ENCODE results near the gene SPEG. TPM values are rescaled to one million over a fixed set of nuclear protein-coding genes. Genes with fewer than 3 reads are reported as not detected.

Gene SPEG
- total and polyA plus RNA-seq, 2 donors (not counting 3 experiments of a cell fraction or from before 2014, with no cell fraction given), result 0.84 to 3.5 TPM

GRCh38 chr2:219491278-219491963 is 56.8 kb downstream of the SPEG start:
- POLR2A ChIA-PET, result no interaction called here

GRCh38 chr2:219492575-219492974 is 57.9 kb downstream of the SPEG start:
- Histone ChIP-seq H2AFZ (ENCODE audit: low read depth, low read length) (no peak overlapping the region), H3K9me1 (replicated peaks; ENCODE audit: control insufficient read depth, extremely low read depth, insufficient read depth, low read length) (no peaks in the 10 kb centered on the region), H3K4me3 (replicated peaks in 1 of 3; ENCODE audit: insufficient read depth in 1 of 3, low read depth in 1 of 3, low read length in 3 of 3) (no peak overlapping the region), H3K36me3 (ENCODE audit: control insufficient read depth in 2 of 2, extremely low read depth in 1 of 2, insufficient read depth in 2 of 2, low read length in 2 of 2) (no peaks in the 10 kb centered on the region), H3K9me3 (replicated peaks; ENCODE audit: control insufficient read depth, insufficient read depth, low read length) (no peaks in the 10 kb centered on the region), H3K4me2 (ENCODE audit: insufficient read depth, low read length) (no peak overlapping the region), H4K20me1 (replicated peaks; ENCODE audit: control insufficient read depth, extremely low read depth, insufficient read depth, low read length) (no peaks in the 10 kb centered on the region), H3K79me2 (ENCODE audit: control insufficient read depth, insufficient read depth, low read length) (no peaks in the 10 kb centered on the region), H3K27me3 (ENCODE audit: control insufficient read depth in 2 of 2, insufficient read depth in 2 of 2, low read length in 2 of 2) (peaks cover 33 to 37% of the 10 kb centered on the region in 2 experiments), H3K4me1 (ENCODE audit: control insufficient read depth, extremely low read depth, insufficient read depth, low read length) (peaks cover 4% of the 10 kb centered on the region), H3K27ac (ENCODE audit: insufficient read depth, low read depth, low read length) (no peak overlapping the region), H3K9ac (replicated peaks; ENCODE audit: extremely low read depth, insufficient read depth, low read length) (no peak overlapping the region)
- no peak for FAIRE-seq
- intact Hi-C loops (cut with micrococcal nuclease), result no loop called here
- ChIA-PET POLR2A (no interaction called here), CTCF (interaction anchor here (0.9 to 19.9 kb wide), 6 partner anchors 8 to 90 kb away, joined by 3 to 731 read pairs (median 6); partner anchors contain the start of genes CHPF and TMEM198)
- no TSS peak for BruUV-seq (replicated peaks)
- TF ChIP-seq MYC (IDR thresholded peaks at IDR 0.05; ENCODE audit: low read depth, low read length), result no peak
- no peak for TF ChIP-seq POLR2AphosphoS5 (IDR thresholded peaks at IDR 0.05; ENCODE audit: insufficient read depth, low read depth, low read length)
- TF ChIP-seq FOS (IDR thresholded peaks at IDR 0.05; ENCODE audit: borderline replicate concordance, insufficient read depth, low read length), result no peak
- no peak for TF ChIP-seq MAX (IDR thresholded peaks at IDR 0.05; ENCODE audit: insufficient read depth, insufficient read length)
- TF ChIP-seq POLR2A (IDR thresholded peaks at IDR 0.05; ENCODE audit: low read depth, low read length), result no peak
- TF ChIP-seq JUN (IDR thresholded peaks at IDR 0.05; ENCODE audit: borderline replicate concordance, insufficient read depth, insufficient read length, low read depth), result no peak
- dilution Hi-C loops (cut with MboI; ENCODE audit: extremely low pct_ligation_motif_present, low sequenced_read_pairs), result no loop called here
- no peak for DNase-seq (ENCODE audit: low read depth, low spot score)

More at GRCh38 chr2:219491278-219491963, 56.8 kb downstream of the SPEG start:
- Histone ChIP-seq H3K4me2 (ENCODE audit: insufficient read depth, low read length) (no peak overlapping the region), H3K36me3 (ENCODE audit: control insufficient read depth in 2 of 2, extremely low read depth in 1 of 2, insufficient read depth in 2 of 2, low read length in 2 of 2) (no peaks in the 10 kb centered on the region), H3K79me2 (ENCODE audit: control insufficient read depth, insufficient read depth, low read length) (no peaks in the 10 kb centered on the region), H3K9ac (replicated peaks; ENCODE audit: extremely low read depth, insufficient read depth, low read length) (no peak overlapping the region), H3K9me1 (replicated peaks; ENCODE audit: control insufficient read depth, extremely low read depth, insufficient read depth, low read length) (no peaks in the 10 kb centered on the region), H2AFZ (ENCODE audit: low read depth, low read length) (no peak overlapping the region), H3K4me3 (replicated peaks in 1 of 3; ENCODE audit: insufficient read depth in 1 of 3, low read depth in 1 of 3, low read length in 3 of 3) (no peak overlapping the region), H4K20me1 (replicated peaks; ENCODE audit: control insufficient read depth, extremely low read depth, insufficient read depth, low read length) (no peaks in the 10 kb centered on the region), H3K9me3 (replicated peaks; ENCODE audit: control insufficient read depth, insufficient read depth, low read length) (no peaks in the 10 kb centered on the region), H3K27ac (ENCODE audit: insufficient read depth, low read depth, low read length) (no peak overlapping the region), H3K4me1 (ENCODE audit: control insufficient read depth, extremely low read depth, insufficient read depth, low read length) (no peaks in the 10 kb centered on the region), H3K27me3 (ENCODE audit: control insufficient read depth in 2 of 2, insufficient read depth in 2 of 2, low read length in 2 of 2) (peaks cover 29% of the 10 kb centered on the region in 2 experiments)
- TF ChIP-seq EZH2 (IDR thresholded peaks at IDR 0.05; ENCODE audit: borderline replicate concordance, low read depth, low read length, severe bottlenecking) (no peak), GATA2 (IDR thresholded peaks at IDR 0.05; ENCODE audit: insufficient read depth, insufficient read length, low read depth, low read length) (no peak)
- FAIRE-seq, result no peak
- CTCF ChIA-PET, result interaction anchor here (0.8 to 19.9 kb wide), 8 partner anchors 9 to 89 kb away, joined by 3 to 731 read pairs (median 5); partner anchors contain the start of genes CHPF and TMEM198
- no peak for DNase-seq (ENCODE audit: low read depth, low spot score)
- dilution Hi-C loops (cut with MboI; ENCODE audit: extremely low pct_ligation_motif_present, low sequenced_read_pairs), result no loop called here
- BruUV-seq (replicated peaks), result no TSS peak
- intact Hi-C loops (cut with micrococcal nuclease), result no loop called here
